ENCODE results near the gene HOXA9. TPM values are rescaled to one million over a fixed set of nuclear protein-coding genes. Genes with fewer than 3 reads are reported as not detected.

The HOXA9 gene
- total and polyA plus RNA-seq, 2 of the 8 experiments (the other 6 are each of a cell fraction or from before 2014, with no cell fraction given), result not detected

- Histone ChIP-seq H3K27ac (ENCODE audit: low read depth, low read length) (no peak overlapping the region), H3K56ac (replicated peaks; ENCODE audit: insufficient read length, low read depth, low read length) (no peak overlapping the region), H2AK5ac (ENCODE audit: low read depth, low read length) (no peak overlapping the region), H4K5ac (ENCODE audit: insufficient read length, low read depth, low read length) (no peak overlapping the region), H3K4me3 (ENCODE audit: extremely low read depth in 1 of 4, insufficient read depth in 2 of 4, low read depth in 3 of 4, low read length in 4 of 4) (peak overlapping the region in 2 of 4 experiments; percentile 11 to 60; a peak in 3 of 8 replicates), H2BK20ac (ENCODE audit: low read length) (no peak overlapping the region), H3K9me3 (ENCODE audit: insufficient read depth in 2 of 2, low read depth in 1 of 2, low read length in 1 of 2) (peaks cover 0 to 4% of the 10 kb centered on the region in 2 experiments; a peak in 1 of 4 replicates), H2AFZ (ENCODE audit: low read length) (no peak overlapping the region), H2BK12ac (ENCODE audit: low read depth, low read length) (no peak overlapping the region), H3K36me3 (ENCODE audit: control insufficient read depth in 2 of 4, insufficient read depth in 4 of 4, low read length in 3 of 4) (peaks cover 0 to 16% (median 0%) of the 10 kb centered on the region in 4 experiments; a peak in 2 of 8 replicates), H3K4me1 (replicated peaks in 1 of 4; ENCODE audit: control insufficient read depth in 3 of 4, insufficient read depth in 4 of 4, low read length in 3 of 4) (peaks cover 0 to 4% (median 2%) of the 10 kb centered on the region in 4 experiments; a peak in 4 of 7 replicates), H3K9ac (replicated peaks in 1 of 4; ENCODE audit: extremely low read depth in 1 of 4, low read depth in 3 of 4, low read length in 3 of 4) (no peak overlapping the region), H2BK5ac (ENCODE audit: low read depth, low read length) (no peak overlapping the region), H3K79me2 (ENCODE audit: control insufficient read depth in 1 of 2, insufficient read depth in 2 of 2, low read length in 2 of 2) (no peaks in the 10 kb centered on the region), H3K23ac (ENCODE audit: insufficient read length) (no peak overlapping the region), H4K20me1 (replicated peaks in 1 of 2; ENCODE audit: control insufficient read depth in 1 of 2, insufficient read depth in 2 of 2, low read length in 2 of 2) (peaks cover 14 to 32% of the 10 kb centered on the region in 2 experiments), H3K79me1 (ENCODE audit: low read depth, low read length) (no peaks in the 10 kb centered on the region), H4K8ac (ENCODE audit: extremely low read depth, insufficient read depth, low read length) (no peak overlapping the region), H3K27me3 (replicated peaks in 1 of 4; ENCODE audit: control insufficient read depth in 3 of 4, extremely low read depth in 1 of 4, insufficient read depth in 3 of 4, low read length in 3 of 4) (peaks cover 98 to 100% (median 100%) of the 10 kb centered on the region in 4 experiments), H2BK120ac (replicated peaks; ENCODE audit: low read depth, low read length) (no peak overlapping the region), H3K4ac (replicated peaks; ENCODE audit: insufficient read length, low read depth, low read length) (no peak overlapping the region), H4K91ac (replicated peaks; ENCODE audit: insufficient read length, low read length) (no peak overlapping the region), H3K23me2 (ENCODE audit: low read depth, low read length) (peaks cover 4% of the 10 kb centered on the region; the same call in 1 of the 2 replicates), H3K14ac (ENCODE audit: insufficient read length) (no peak overlapping the region), H3K18ac (ENCODE audit: extremely low read depth, low read length) (no peak overlapping the region), H2BK15ac (ENCODE audit: low read length) (no peak overlapping the region), H3K4me2 (ENCODE audit: insufficient read depth in 1 of 2, low read depth in 2 of 2, low read length in 2 of 2) (peak overlapping the region; percentile 56 to 63)
- DNase-seq (ENCODE audit: low read depth in 1 of 2, low spot score in 2 of 2), result peak in 1 of 2 experiments; percentile 59
- no peak for FAIRE-seq
- ChIA-PET POLR2A (ENCODE audit: partially characterized antibody) (no interaction called here), CTCF (ENCODE audit: partially characterized antibody) (interaction anchor here (1.4 to 2.4 kb wide), 3 partner anchors 10 to 266 kb away, joined by 3 to 13 read pairs (median 7); partner anchors contain the start of gene HOXA5)
- WGBS, 2 experiments (ENCODE audit: extremely low coverage in 1 of 2, insufficient coverage in 1 of 2, insufficient read length in 1 of 2, insufficient replicate concordance in 2 of 2, low coverage in 1 of 2, low lambda C conversion rate in 2 of 2, missing lambda C conversion rate in 1 of 2), result 11% methylated on average over 30 of the region's 72 CpGs; no CpG with 5 or more reads in 1 of the 2 experiments
- TF ChIP-seq JUN (IDR thresholded peaks at IDR 0.05; ENCODE audit: low read depth, low read length) (no peak), ZNF274 (IDR thresholded peaks at IDR 0.05; ENCODE audit: borderline replicate concordance, extremely low read depth, low read length) (no peak), KDM4A (IDR thresholded peaks at IDR 0.05; ENCODE audit: low read depth, low read length, severe bottlenecking) (no peak), ATF2 (IDR thresholded peaks at IDR 0.05; ENCODE audit: low read length) (no peak), CHD1 (IDR thresholded peaks at IDR 0.05; ENCODE audit: low read depth, low read length) (no peak), GABPA (IDR thresholded peaks at IDR 0.05; ENCODE audit: borderline replicate concordance, insufficient read depth, low read length) (no peak), CBX5 (IDR thresholded peaks at IDR 0.05; ENCODE audit: low read depth, low read length) (no peak), CBX8 (IDR thresholded peaks at IDR 0.05; ENCODE audit: borderline replicate concordance, low read depth, low read length) (peak; percentile 96; the same call in 1 of the 2 replicates), TAF7 (optimal IDR thresholded peaks at IDR 0.05; ENCODE audit: borderline replicate concordance, low read depth, low read length) (no peak)
These were observed 35.4 kb downstream of the HOXA9 start for GRCh38 chr7:27129729-27130539.

Measured in H1 (cell line).